Measurements from ENCODE around the gene ELFN1.
"Not testable (repeated sequence)": the region's sequence is repeated elsewhere in the genome, so short reads cannot be mapped to it uniquely, and the experiment has no call there.

- TF ChIP-seq CTCF (IDR thresholded peaks at IDR 0.05; ENCODE audit: insufficient read depth, low read length, poor library complexity, severe bottlenecking); EZH2phosphoT487 (conservative IDR thresholded peaks at IDR 0.05; ENCODE audit: low read length): not testable (repeated sequence)
These were observed 93.8 kb downstream of the ELFN1 start for GRCh38 chr7:1763911-1764310.
